Mucosa of rectum (tissue), 2 donors: ENCODE data around the gene RAP1GDS1.
"Not testable (repeated sequence)": the region's sequence is repeated elsewhere in the genome, so short reads cannot be mapped to it uniquely, and the experiment has no call there.

Source experiments
- H3K27ac ChIP-seq, 2 donors: one replicate each; pipeline ENCODE4 v1.7.0; 2013; ENCODE audit warnings: inconsistent platforms in 2 of 2, low read depth in 2 of 2, low read length in 2 of 2
- H3K27me3 ChIP-seq, 2 donors: one replicate each; pipeline ENCODE4 v1.7.0; 2013; ENCODE audit warnings: low read length in 2 of 2; ENCODE audit not compliant: control insufficient read depth in 2 of 2, insufficient read depth in 2 of 2
- H3K36me3 ChIP-seq, 2 donors: one replicate each; pipeline ENCODE4 v1.7.0; 2013; ENCODE audit warnings: low read length in 2 of 2; ENCODE audit not compliant: control insufficient read depth in 2 of 2, insufficient read depth in 2 of 2
- H3K4me1 ChIP-seq, 2 donors: one replicate each; pipeline ENCODE4 v1.7.0; 2013; ENCODE audit warnings: low read length in 2 of 2, mild to moderate bottlenecking in 1 of 2; ENCODE audit not compliant: control insufficient read depth in 2 of 2, insufficient read depth in 2 of 2
- H3K4me3 ChIP-seq, 2 donors: one replicate each; pipeline ENCODE4 v1.7.0; 2013; ENCODE audit warnings: low read length in 2 of 2
- H3K9ac ChIP-seq, 2 donors: one replicate each; pipeline ENCODE4 v1.7.0; 2013; ENCODE audit warnings: low read length in 2 of 2, low read depth in 1 of 2, mild to moderate bottlenecking in 1 of 2
- H3K9me3 ChIP-seq, 2 donors: one replicate each; pipeline ENCODE4 v1.7.0; 2013; ENCODE audit warnings: low read length in 2 of 2; ENCODE audit not compliant: control insufficient read depth in 2 of 2
- donor health status: healthy.
- donor health status: Normal muscosa, but diverticular disease.

Gene RAP1GDS1

GRCh38 chr4:98470366-98470765 lies 209.2 kb downstream of the RAP1GDS1 start:
- Histone ChIP-seq H3K27me3 (no peaks in the 10 kb centered on the region), H3K27ac (no peak overlapping the region), H3K4me3 (no peak overlapping the region), H3K36me3 (no peaks in the 10 kb centered on the region), H3K4me1 (peaks cover 3 to 5% of the 10 kb centered on the region in 2 donors), H3K9me3 (no peaks in the 10 kb centered on the region), H3K9ac (no peak overlapping the region)

DNA sequence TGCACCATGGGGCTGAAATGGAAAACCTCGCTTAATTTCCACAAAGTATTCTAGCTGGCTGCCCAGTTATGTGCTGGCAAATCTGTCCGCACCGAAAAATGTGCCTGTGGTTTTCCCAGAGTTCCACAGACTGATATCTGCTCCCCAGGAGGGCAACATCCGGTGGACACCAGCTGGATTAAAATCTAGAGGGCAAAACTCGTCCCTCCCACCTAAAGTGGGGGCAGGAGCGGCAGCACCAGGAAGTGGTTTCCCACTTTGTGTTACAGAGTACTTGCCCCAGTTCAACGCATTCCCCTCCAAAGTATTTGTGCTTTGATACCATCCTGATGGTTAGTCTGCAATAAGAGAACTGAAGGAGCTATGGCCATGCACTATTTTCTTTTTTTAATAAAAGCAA lies 209.6 kb downstream of the RAP1GDS1 start:
- H3K4me3 ChIP-seq, result no peak overlapping the region
- H3K27me3 ChIP-seq, result no peaks in the 10 kb centered on the region
- H3K9me3 ChIP-seq, result no peaks in the 10 kb centered on the region
- no peak overlapping the region for H3K9ac ChIP-seq
- no peak overlapping the region for H3K27ac ChIP-seq
- peaks cover 3 to 5% of the 10 kb centered on the region in 2 donors for H3K4me1 ChIP-seq
- H3K36me3 ChIP-seq, result no peaks in the 10 kb centered on the region

DNA sequence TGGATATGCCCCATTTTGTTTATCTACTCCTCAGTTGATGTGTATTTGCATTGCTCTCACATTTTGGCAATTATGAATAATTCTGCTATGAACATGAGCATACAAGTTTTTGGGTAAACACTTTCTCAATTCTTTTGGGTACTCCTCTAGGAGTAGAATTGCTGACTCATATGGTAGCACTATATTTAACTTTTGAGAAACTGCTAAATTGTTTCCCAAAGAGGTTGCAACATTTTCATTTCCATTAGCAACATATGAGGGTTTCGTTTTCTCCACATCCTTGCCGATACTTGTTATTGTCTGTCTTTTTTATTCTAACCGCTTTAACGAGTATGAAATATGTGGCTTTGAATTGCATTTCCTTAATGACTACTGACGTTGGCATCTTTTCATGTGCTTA lies 211.9 kb downstream of the RAP1GDS1 start:
- H3K27me3 ChIP-seq, result no peaks in the 10 kb centered on the region
- no peaks in the 10 kb centered on the region for H3K9me3 ChIP-seq
- no peak overlapping the region for H3K4me3 ChIP-seq
- H3K36me3 ChIP-seq, result no peaks in the 10 kb centered on the region
- H3K9ac ChIP-seq, result no peak overlapping the region
- no peaks in the 10 kb centered on the region for H3K4me1 ChIP-seq
- no peak overlapping the region for H3K27ac ChIP-seq

- no peak overlapping the region for H3K9ac ChIP-seq
- H3K4me1 ChIP-seq, result no peaks in the 10 kb centered on the region
- no peak overlapping the region for H3K4me3 ChIP-seq
- H3K36me3 ChIP-seq, result no peaks in the 10 kb centered on the region
- H3K27me3 ChIP-seq, result no peaks in the 10 kb centered on the region
- no peaks in the 10 kb centered on the region for H3K9me3 ChIP-seq
- no peak overlapping the region for H3K27ac ChIP-seq
Observed at GRCh38 chr4:98474408-98474844, 213.2 kb downstream of the RAP1GDS1 start.

- H3K9me3 ChIP-seq, result no peaks in the 10 kb centered on the region
- H3K4me1 ChIP-seq, result no peaks in the 10 kb centered on the region
- H3K4me3 ChIP-seq, result no peak overlapping the region
- H3K36me3 ChIP-seq, result no peaks in the 10 kb centered on the region
- H3K9ac ChIP-seq, result no peak overlapping the region
- no peak overlapping the region for H3K27ac ChIP-seq
- no peaks in the 10 kb centered on the region for H3K27me3 ChIP-seq
Observed at GRCh38 chr4:98476891-98477290, 215.7 kb downstream of the RAP1GDS1 start.

DNA sequence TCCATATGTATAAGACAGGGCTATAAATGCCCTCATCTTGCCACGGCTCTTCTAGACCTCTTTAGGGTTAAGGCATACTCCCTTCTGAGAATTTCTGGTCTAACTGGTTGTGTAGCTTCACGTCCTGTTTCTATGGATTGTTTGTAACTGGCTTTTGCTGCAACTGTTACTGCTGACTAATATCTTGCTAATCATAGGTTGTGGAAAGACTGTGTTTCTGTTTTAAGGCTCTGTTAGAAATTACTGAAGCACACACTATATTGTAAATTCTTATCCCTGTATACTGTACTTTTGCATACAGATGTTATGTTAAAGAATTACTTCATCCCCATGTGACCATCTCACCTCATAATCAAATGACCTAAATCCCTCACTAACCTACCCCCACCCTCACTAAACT lies 218.4 kb downstream of the RAP1GDS1 start:
- H3K4me1 ChIP-seq, H3K4me3 ChIP-seq, H3K36me3 ChIP-seq, H3K9me3 ChIP-seq, H3K27me3 ChIP-seq, H3K9ac ChIP-seq, H3K27ac ChIP-seq: not testable (repeated sequence)

DNA sequence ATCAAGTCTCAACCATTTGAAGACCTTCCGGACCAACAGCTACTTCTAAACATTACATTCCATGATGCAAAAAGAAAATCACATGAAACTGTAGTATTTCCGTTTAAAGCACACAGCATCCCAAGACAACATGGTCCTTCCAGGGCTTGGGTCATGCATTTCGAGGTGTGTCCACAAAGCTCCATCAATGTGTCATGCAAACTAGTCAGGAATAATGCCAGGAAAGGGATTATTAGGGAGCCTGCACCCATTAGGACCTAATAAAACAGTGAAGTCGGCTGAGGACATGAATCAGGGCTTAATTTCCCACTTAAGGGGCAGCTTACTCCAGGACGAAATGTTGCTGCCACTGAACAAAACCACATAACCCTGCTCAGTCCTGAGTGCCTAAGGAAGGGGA lies 219.4 kb downstream of the RAP1GDS1 start:
- Histone ChIP-seq H3K4me3 (no peak overlapping the region), H3K27ac (no peak overlapping the region), H3K9ac (no peak overlapping the region), H3K9me3 (no peaks in the 10 kb centered on the region), H3K36me3 (no peaks in the 10 kb centered on the region), H3K4me1 (no peaks in the 10 kb centered on the region), H3K27me3 (no peaks in the 10 kb centered on the region)

DNA sequence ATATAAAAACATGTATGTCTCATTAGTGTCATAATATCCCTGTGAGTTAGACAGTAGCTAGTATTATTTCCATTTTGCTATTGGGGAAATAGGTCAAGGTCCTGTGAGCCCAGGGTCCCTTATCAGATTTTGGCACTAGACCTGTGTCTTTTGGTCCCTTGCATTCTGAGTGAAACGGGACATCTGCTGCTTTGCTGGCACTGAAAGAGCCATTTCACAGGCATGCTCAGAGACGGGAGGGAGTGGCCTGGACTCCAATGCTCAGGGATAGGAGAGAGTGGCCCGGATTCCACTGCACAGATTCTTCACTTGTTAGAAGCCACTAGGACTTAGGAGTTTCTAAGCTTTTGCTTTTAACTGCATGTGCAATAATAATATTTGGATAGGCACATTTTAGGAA lies 220.0 kb downstream of the RAP1GDS1 start:
- Histone ChIP-seq H3K4me1 (no peaks in the 10 kb centered on the region), H3K27ac (no peak overlapping the region), H3K9ac (no peak overlapping the region), H3K36me3 (no peaks in the 10 kb centered on the region), H3K9me3 (no peaks in the 10 kb centered on the region), H3K4me3 (no peak overlapping the region), H3K27me3 (no peaks in the 10 kb centered on the region)

DNA sequence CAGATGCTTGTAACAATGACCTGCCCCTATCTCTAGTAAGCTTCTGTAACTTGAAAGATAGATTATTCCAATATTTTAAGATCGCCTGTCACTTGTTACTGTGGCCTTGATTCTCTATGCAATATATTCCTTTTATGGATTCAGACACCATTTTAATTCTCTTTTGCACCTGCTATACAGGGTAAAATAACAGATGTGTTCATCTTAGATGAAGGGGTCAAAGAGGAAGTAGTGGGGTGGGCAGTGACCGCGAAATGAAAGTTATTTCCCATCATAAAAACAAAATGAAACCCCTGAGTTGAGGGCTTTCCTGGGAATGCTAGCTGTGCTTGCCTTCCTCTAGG lies 221.3 kb downstream of the RAP1GDS1 start:
- H3K27me3 ChIP-seq, result no peaks in the 10 kb centered on the region
- H3K4me1 ChIP-seq, result no peaks in the 10 kb centered on the region
- H3K36me3 ChIP-seq, result no peaks in the 10 kb centered on the region
- no peak overlapping the region for H3K27ac ChIP-seq
- no peak overlapping the region for H3K9ac ChIP-seq
- H3K9me3 ChIP-seq, result no peaks in the 10 kb centered on the region
- no peak overlapping the region for H3K4me3 ChIP-seq

DNA sequence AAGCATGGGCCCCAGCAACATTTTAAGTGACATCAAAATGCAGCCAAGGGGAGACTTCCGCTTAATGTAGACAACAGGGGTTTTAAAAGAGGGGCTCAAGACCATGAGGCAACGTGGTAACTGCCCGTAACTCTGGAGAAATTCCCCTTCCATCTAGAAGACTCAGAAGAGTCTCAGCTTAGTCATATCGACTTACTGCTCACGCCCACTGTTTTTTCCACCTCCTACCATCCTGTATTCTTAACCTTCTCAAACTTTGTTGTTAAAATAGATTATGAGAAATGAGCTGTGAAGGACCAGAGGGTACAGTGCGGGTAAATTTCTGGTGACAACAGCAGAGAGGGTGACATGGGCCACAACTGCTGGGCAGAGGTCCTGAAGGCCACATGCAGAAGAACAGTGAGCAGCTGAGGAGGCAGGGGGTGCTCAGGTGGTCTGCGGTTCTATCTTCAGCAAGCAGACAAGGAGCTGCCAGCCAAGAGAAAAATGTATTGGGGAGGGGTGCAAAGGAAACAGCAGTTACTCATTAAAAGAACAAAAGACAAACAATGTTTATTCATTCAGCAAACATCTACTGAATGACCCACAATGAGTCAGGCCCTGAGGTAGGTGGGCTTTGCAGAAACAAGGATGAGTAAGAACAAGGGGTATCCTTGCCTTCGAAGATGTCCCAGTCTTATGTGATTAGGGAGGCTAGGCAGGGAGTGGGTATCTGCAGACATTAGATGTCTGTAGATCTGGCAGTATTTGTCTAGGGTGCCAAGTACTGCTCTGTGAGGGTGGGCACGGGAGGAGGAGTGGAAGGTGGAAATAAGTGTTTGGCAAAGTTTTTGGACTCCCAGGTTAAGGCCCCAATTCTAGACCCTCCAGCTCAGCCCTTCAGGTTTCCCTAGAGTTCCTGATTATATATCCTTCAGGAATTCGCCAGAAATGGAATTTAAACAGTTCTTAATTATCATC lies 221.9 kb downstream of the RAP1GDS1 start:
- no peak overlapping the region for H3K9ac ChIP-seq
- no peaks in the 10 kb centered on the region for H3K27me3 ChIP-seq
- no peak overlapping the region for H3K27ac ChIP-seq
- no peaks in the 10 kb centered on the region for H3K9me3 ChIP-seq
- no peaks in the 10 kb centered on the region for H3K36me3 ChIP-seq
- H3K4me3 ChIP-seq, result no peak overlapping the region
- no peaks in the 10 kb centered on the region for H3K4me1 ChIP-seq
